Glomerular visceral epithelial cell (primary cell): Measurements from ENCODE around the gene CD37.
"Not testable (repeated sequence)": the region's sequence is repeated elsewhere in the genome, so short reads cannot be mapped to it uniquely, and the experiment has no call there.

Source experiments
- DNase-seq: peaks from one replicate; pipeline ENCODE4 v3.0.0-alpha.2; 2016; ENCODE audit errors: extremely low spot score

CD37 gene

GRCh38 chr19:49328741-49329140 lies 6.5 kb upstream of the CD37 start:
- no peak for DNase-seq

DNA sequence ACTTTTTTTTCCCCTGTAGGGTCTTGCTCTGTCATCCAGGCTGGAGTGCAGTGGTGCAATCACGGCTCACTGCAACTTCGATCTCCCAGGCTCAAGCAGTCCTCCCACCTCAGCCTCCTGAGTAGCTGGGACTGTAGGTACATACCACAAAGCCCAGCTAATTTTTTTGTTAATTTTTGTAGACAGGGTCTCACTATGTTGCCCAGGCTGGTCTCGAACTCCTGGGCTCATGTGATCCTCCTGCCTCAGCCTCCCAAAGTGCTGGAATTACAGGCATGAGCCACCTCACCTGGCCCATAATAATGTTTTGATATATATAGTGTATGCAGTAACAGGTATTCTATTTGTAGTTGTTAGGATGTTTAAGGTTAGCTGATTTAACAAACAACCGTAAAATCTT lies 4.0 kb upstream of the CD37 start:
- not testable (repeated sequence) for DNase-seq

GRCh38 chr19:49331616-49332055 lies 3.6 kb upstream of the CD37 start:
- DNase-seq, result peak; percentile 76

GRCh38 chr19:49332691-49333417 lies 2.4 kb upstream of the CD37 start:
- DNase-seq, result not testable (repeated sequence)

DNA sequence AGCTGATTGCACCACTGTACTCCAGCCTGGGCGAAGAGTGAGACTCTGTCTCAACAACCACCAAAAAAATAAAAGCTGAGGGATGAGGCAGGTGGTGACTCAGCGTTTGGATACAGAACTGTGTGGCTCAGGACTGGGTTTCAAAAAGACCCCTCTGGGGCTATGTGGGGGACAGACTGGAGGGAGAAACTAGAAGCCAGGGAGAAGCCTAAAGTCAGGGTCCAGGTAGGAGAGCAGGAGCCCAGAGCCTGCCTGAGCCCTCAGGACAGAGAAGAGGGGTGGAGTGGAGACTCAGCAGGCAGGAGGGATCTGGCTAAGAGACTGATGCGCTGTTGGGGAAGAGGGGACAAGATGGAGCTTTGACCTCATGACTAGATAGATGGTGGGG lies 1.8 kb upstream of the CD37 start:
- no peak for DNase-seq

DNA sequence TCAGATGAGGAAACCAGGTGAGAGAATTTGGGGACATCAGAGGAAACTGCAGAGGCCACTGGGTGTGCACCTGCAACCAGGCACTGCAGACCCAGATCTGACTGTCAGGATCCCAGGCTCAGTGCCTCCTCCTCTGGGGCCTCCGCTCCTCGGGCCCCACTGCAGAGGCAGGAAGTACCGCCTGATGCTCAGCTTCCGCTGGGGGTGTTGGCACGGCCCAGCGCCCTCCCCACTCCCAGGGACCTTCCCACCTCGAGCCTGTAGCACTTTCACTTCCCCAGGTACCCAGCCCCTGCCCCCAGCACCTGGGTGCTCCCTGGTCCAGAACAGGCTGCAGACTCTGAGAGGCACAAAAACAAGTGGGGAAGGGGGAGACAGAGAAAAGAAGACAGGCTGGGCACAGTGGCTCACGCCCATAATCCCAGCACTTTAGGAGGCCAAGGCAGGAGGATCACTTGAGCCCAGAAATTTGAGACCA lies 1.4 kb upstream of the CD37 start:
- DNase-seq, result no peak

- no peak for DNase-seq
Observed at GRCh38 chr19:49335784-49336481, 727 bp downstream of the CD37 start.

GRCh38 chr19:49336482-49337266 lies 1.5 kb downstream of the CD37 start:
- no peak for DNase-seq

GRCh38 chr19:49337267-49338022 lies 2.2 kb downstream of the CD37 start:
- no peak for DNase-seq

GRCh38 chr19:49338023-49338677 lies 2.9 kb downstream of the CD37 start:
- DNase-seq, result no peak

DNA sequence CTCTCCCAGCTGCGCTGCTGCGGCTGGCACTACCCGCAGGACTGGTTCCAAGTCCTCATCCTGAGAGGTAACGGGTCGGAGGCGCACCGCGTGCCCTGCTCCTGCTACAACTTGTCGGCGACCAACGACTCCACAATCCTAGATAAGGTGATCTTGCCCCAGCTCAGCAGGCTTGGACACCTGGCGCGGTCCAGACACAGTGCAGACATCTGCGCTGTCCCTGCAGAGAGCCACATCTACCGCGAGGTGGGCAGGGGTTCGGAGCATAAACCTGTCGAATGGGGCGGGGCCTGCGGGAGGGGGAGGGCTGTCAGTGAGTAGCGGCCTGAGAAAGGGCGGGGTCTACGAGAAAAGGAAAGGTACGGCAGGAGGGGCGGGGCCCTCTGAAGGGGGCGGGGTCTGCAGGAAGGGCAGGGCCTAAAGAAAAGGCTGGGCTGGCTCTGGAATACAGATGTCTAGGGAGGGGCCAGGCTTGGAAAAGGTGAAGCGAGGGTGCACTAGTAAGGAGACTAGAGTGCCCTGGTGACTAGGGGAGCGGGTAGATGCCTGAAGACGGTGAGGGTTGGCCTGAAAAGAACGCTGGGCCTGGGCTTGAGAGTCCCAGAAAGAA lies 3.6 kb downstream of the CD37 start:
- no peak for DNase-seq

GRCh38 chr19:49339301-49340068 lies 4.3 kb downstream of the CD37 start:
- DNase-seq, result no peak

DNA sequence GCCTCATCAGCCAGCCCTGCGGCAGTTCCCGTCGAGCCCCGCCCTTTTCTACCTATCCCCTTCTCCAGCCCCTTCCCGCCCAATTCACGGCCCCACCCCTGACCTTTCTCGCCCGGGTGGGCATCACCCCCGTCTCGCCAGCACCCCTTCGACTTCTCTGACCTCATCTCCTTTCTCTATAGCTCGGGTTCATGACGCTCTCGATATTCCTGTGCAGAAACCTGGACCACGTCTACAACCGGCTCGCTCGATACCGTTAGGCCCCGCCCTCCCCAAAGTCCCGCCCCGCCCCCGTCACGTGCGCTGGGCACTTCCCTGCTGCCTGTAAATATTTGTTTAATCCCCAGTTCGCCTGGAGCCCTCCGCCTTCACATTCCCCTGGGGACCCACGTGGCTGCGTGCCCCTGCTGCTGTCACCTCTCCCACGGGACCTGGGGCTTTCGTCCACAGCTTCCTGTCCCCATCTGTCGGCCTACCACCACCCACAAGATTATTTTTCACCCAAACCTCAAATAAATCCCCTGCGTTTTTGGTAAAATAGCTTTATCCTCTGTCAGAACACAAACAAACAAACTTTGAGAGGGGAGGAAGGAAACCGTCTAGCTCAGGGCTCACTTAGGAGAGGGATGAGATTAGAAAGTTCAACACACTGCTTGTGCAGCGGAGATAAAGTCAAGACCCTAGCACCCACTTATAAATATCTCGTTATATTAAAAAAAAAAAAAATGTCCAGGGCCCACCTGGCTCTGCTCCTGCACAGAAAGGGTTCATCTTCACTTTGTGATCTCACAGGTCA lies 5.1 kb downstream of the CD37 start:
- no peak for DNase-seq

DNA sequence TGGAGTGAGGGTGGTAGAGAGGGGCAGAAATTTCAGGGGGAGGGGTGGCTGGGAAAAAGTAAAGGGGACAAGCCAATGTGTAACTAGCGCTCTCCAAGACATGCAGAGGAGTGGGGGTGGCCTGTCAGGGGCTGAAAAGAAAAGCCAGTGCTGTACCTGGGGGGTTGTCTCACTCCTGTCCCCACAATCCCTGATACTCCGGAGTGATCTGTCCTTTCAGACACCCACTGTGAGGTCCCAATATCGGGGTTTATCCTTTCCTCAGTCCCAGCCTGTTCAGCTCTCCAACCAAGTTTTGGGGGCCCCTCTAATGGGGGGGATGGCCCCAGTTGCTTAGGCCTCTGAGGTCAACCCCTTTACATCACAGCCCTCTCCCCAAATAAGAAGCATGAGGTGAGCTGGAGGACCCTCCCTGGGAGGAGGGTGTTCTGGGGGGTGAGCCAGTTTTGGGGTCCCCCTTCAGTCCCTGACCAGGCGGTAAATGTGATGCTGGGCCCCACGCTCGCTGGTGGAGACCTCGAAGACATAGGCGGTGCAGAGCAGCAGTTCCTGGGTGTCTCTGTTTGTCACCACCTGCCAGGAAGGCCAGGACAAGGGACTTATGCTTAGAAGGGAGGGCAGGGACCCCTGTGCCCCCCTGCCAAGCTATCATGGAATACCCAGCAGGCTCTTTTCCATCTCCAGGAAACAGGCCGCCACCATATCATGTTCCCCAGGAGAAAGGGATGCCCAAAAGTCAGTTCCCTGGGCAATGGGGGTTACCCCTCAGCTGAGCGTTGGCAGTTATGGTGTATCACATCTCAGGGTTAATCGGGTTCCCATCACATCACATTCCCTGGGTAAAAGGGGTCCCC lies 5.9 kb downstream of the CD37 start:
- DNase-seq, result no peak

DNA sequence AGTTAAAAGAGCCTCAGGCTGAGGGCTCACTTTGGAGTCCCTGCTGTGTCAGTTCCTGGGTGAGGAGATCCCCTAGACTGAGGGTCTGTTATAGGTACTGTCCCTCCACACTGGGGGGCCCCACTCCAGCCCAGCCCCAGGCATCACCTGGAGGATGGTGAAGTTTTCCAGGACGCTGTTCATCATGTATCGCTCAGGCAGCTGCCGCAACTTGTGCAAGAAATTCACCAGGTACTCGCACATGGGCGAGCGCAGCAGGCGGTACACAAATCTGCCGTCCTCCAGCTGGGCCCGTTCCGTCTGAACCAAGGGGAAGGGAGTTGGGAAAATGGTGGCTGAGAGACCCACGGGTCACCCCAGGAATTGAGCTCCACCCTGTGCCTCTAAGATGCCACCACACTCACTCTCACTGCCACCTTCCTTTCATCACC lies 7.1 kb downstream of the CD37 start:
- DNase-seq, result no peak

DNA sequence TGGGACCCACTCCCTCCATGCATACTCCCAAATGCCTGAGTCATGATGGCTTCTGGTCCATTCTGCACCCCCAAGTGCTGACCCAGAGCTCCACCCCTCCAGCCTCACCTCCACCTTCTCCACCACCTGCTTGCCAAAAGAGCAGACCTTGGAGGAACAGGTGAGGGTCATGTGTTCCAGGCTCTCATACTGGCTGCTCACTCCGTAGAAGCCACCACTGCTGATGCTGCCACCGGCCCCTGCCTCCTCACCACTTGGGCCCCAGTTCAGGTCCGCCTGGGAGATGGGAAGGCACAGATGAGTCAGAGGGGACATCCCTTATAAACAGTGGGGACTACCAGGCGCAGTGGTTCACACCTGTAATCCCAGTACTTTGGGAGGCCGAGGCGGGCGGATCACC lies 7.9 kb downstream of the CD37 start:
- no peak for DNase-seq

- DNase-seq, result no peak
Observed at GRCh38 chr19:49344505-49345423, 9.6 kb downstream of the CD37 start.
